ENCODE results near the gene MPO. TPM values are rescaled to one million over a fixed set of nuclear protein-coding genes. Genes with fewer than 3 reads are reported as not detected.

Gene MPO
- polyA plus RNA-seq, 3 donors, result 4.2 to 7.5 (median 6.0) TPM

- TF ChIP-seq CTCF (IDR thresholded peaks at IDR 0.05), result no peak
- Mint-ChIP-seq H3K4me1 (peaks cover 35% of the 10 kb centered on the region), H3K27me3 (ENCODE audit: low read depth in 3 of 3) (peaks cover 27 to 38% (median 28%) of the 10 kb centered on the region in 3 donors), H3K4me3 (peak overlapping the region in 1 of 2 donors; percentile 39), H3K27ac (peak overlapping the region in 6 of 7 donors; percentile 7 to 97 (median 55)), H3K36me3 (no peaks in the 10 kb centered on the region), H3K9me3 (peaks cover 0 to 1% (median 0%) of the 10 kb centered on the region in 7 donors)
- intact Hi-C loops (cut with micrococcal nuclease), result loop anchor here in 1 of 2 donors (2.0 kb wide), 1 partner anchor 15 kb away; the partner anchor contains the start of gene MKS1
- DNase-seq, result peak; percentile 40 to 64 (median 57)
- Histone ChIP-seq H3K36me3 (replicated peaks in 1 of 2; ENCODE audit: control insufficient read depth in 1 of 2, insufficient read depth in 2 of 2, low read length in 2 of 2) (no peaks in the 10 kb centered on the region), H3K9ac (ENCODE audit: insufficient read depth, low read length, poor library complexity, severe bottlenecking) (no peak overlapping the region), H3K27me3 (ENCODE audit: control insufficient read depth in 2 of 2, insufficient read depth in 2 of 2, low read length in 2 of 2) (peaks cover 6 to 21% of the 10 kb centered on the region in 2 donors), H3K4me2 (replicated peaks; ENCODE audit: extremely low read depth, low read length, poor library complexity, severe bottlenecking) (peak overlapping the region; percentile 61), H3K9me3 (replicated peaks in 1 of 2; ENCODE audit: control insufficient read depth in 1 of 2, insufficient read depth in 1 of 2, low read length in 2 of 2) (no peaks in the 10 kb centered on the region), H4K20me1 (ENCODE audit: insufficient read depth, low read length) (no peaks in the 10 kb centered on the region), H2AFZ (ENCODE audit: insufficient read depth, low read depth, low read length, poor library complexity, severe bottlenecking) (peak overlapping the region; percentile 25), H3K4me3 (replicated peaks in 1 of 3; ENCODE audit: low read depth in 2 of 3, low read length in 3 of 3) (peak overlapping the region in 1 of 3 experiments; percentile 68), H3K27ac (ENCODE audit: low read depth in 1 of 2, low read length in 2 of 2) (peak overlapping the region in 1 of 2 donors; percentile 90), H3K4me1 (ENCODE audit: control insufficient read depth in 1 of 2, insufficient read depth in 2 of 2, low read length in 2 of 2) (peaks cover 30 to 39% of the 10 kb centered on the region in 2 donors), H3K79me2 (ENCODE audit: insufficient read depth, low read length) (no peaks in the 10 kb centered on the region)
- no CpG with 5 or more reads among the region's 3 CpGs for WGBS (ENCODE audit: insufficient coverage)
These were observed 47.2 kb downstream of the MPO start for GRCh38 chr17:58233543-58233942.

GRCh38 chr17:58232707-58233156 lies 48.0 kb downstream of the MPO start:
- Mint-ChIP-seq H3K27me3 (ENCODE audit: low read depth in 3 of 3) (peaks cover 26 to 37% (median 29%) of the 10 kb centered on the region in 3 donors), H3K4me3 (peak overlapping the region; percentile 75 to 90), H3K27ac (peak overlapping the region; percentile 91 to 97 (median 93)), H3K9me3 (peaks cover 0 to 1% (median 0%) of the 10 kb centered on the region in 7 donors), H3K4me1 (peaks cover 32% of the 10 kb centered on the region), H3K36me3 (no peaks in the 10 kb centered on the region)
- Histone ChIP-seq H3K9me3 (replicated peaks in 1 of 2; ENCODE audit: control insufficient read depth in 1 of 2, insufficient read depth in 1 of 2, low read length in 2 of 2) (no peaks in the 10 kb centered on the region), H3K4me3 (replicated peaks in 1 of 3; ENCODE audit: low read depth in 2 of 3, low read length in 3 of 3) (peak overlapping the region; percentile 18 to 68 (median 29)), H3K79me2 (ENCODE audit: insufficient read depth, low read length) (no peaks in the 10 kb centered on the region), H3K27ac (ENCODE audit: low read depth in 1 of 2, low read length in 2 of 2) (peak overlapping the region; percentile 83 to 90), H2AFZ (ENCODE audit: insufficient read depth, low read depth, low read length, poor library complexity, severe bottlenecking) (peak overlapping the region; percentile 76), H3K36me3 (replicated peaks in 1 of 2; ENCODE audit: control insufficient read depth in 1 of 2, insufficient read depth in 2 of 2, low read length in 2 of 2) (no peaks in the 10 kb centered on the region), H4K20me1 (ENCODE audit: insufficient read depth, low read length) (no peaks in the 10 kb centered on the region), H3K27me3 (ENCODE audit: control insufficient read depth in 2 of 2, insufficient read depth in 2 of 2, low read length in 2 of 2) (peaks cover 6 to 17% of the 10 kb centered on the region in 2 donors), H3K4me1 (ENCODE audit: control insufficient read depth in 1 of 2, insufficient read depth in 2 of 2, low read length in 2 of 2) (peaks cover 27 to 35% of the 10 kb centered on the region in 2 donors), H3K4me2 (replicated peaks; ENCODE audit: extremely low read depth, low read length, poor library complexity, severe bottlenecking) (peak overlapping the region; percentile 61), H3K9ac (ENCODE audit: insufficient read depth, low read length, poor library complexity, severe bottlenecking) (peak overlapping the region; percentile 54)
- intact Hi-C loops (cut with micrococcal nuclease), result loop anchor here in 1 of 2 donors (2.0 kb wide), 1 partner anchor 14 kb away; the partner anchor contains the start of gene MKS1
- no peak for TF ChIP-seq CTCF (IDR thresholded peaks at IDR 0.05)
- WGBS (ENCODE audit: insufficient coverage), result 20% methylated on average over 12 of the region's 12 CpGs
- peak; percentile 94 to 99 (median 96) for DNase-seq

Data from CD14-positive monocyte (primary cell).